Neural cell (in vitro differentiated cells): Measurements from ENCODE around the gene CBX2. TPM values are rescaled to one million over a fixed set of nuclear protein-coding genes. Genes with fewer than 3 reads are reported as not detected.

Experiments used
- H2AFZ ChIP-seq: fragments of 200-600, 300-800 bp; sonication (generic), shearing (Covaris generic); 2 replicates; pipeline ENCODE4 v1.6.0; 2014; ENCODE audit warnings: low read depth, mild to moderate bottlenecking, antibody characterized with exemption, low read length, moderate library complexity
- H3F3A ChIP-seq: fragments of 200-600 bp; shearing (Covaris generic); 2 replicates; pipeline ENCODE4 v1.6.1; 2016; ENCODE audit warnings: mild to moderate bottlenecking, moderate library complexity, mixed read lengths, antibody characterized with exemption, low read length; ENCODE audit not compliant: insufficient read depth, poor library complexity, severe bottlenecking
- H3K27ac ChIP-seq: fragments of 200-600, 300-800 bp; sonication (generic), shearing (Covaris generic); 2 replicates; pipeline ENCODE4 v1.5.1; 2014; ENCODE audit warnings: mild to moderate bottlenecking, low read length, moderate library complexity
- H3K27me3 ChIP-seq: fragments of 300-800, 200-600 bp; sonication (generic), shearing (Covaris generic); 2 replicates; pipeline ENCODE4 v1.6.0; 2014; ENCODE audit warnings: mild to moderate bottlenecking, low read depth, low read length, moderate library complexity; ENCODE audit not compliant: insufficient read depth
- H3K36me3 ChIP-seq: fragments of 300-800, 200-600 bp; sonication (generic), shearing (Covaris generic); 2 replicates; pipeline ENCODE4 v1.5.1; 2014; ENCODE audit warnings: mild to moderate bottlenecking, antibody characterized with exemption, low read length, moderate library complexity; ENCODE audit not compliant: insufficient read depth
- H3K4me2 ChIP-seq: fragments of 300-800, 200-600 bp; sonication (generic), shearing (Covaris generic); 2 replicates; pipeline ENCODE4 v1.6.0; 2014; ENCODE audit warnings: mild to moderate bottlenecking, low read length
- H3K4me3 ChIP-seq: fragments of 300-800, 200-600 bp; sonication (generic), shearing (Covaris generic); 2 replicates; pipeline ENCODE4 v1.5.1; 2014; ENCODE audit warnings: mild to moderate bottlenecking, low read length, moderate library complexity
- H3K79me2 ChIP-seq: fragments of 200-600 bp; shearing (Covaris generic); replicated peaks from 2 replicates; pipeline ENCODE4 v1.6.0; 2014; ENCODE audit warnings: mild to moderate bottlenecking, low read length, moderate library complexity; ENCODE audit not compliant: insufficient read depth
- H3K9ac ChIP-seq: fragments of 300-800, 200-600 bp; sonication (generic), shearing (Covaris generic); 2 replicates; pipeline ENCODE4 v1.6.1; 2016; ENCODE audit warnings: mild to moderate bottlenecking, low read length, mixed read lengths
- H3K9me2 ChIP-seq: fragments of 200-600 bp; shearing (Covaris generic); 2 replicates; pipeline ENCODE4 v1.6.1; 2016; ENCODE audit warnings: mild to moderate bottlenecking, low read length, mixed read lengths; ENCODE audit not compliant: insufficient read depth
- H3K9me3 ChIP-seq: fragments of 200-600, 300-800 bp; sonication (generic), shearing (Covaris generic); 2 replicates; pipeline ENCODE4 v1.6.1; 2016; ENCODE audit warnings: mild to moderate bottlenecking, mixed run types, low read length, moderate library complexity, mixed read lengths
- H4K20me1 ChIP-seq: fragments of 200-600 bp; shearing (Covaris generic); 2 replicates; pipeline ENCODE4 v1.6.1; 2016; ENCODE audit warnings: mild to moderate bottlenecking, mixed run types; ENCODE audit not compliant: insufficient read depth
- EP300 ChIP-seq: fragments of 450-650 bp; conservative IDR thresholded peaks from 2 replicates; pipeline ENCODE4 v1.6.1; 2014; ENCODE audit warnings: antibody characterized with exemption, mild to moderate bottlenecking, moderate library complexity; ENCODE audit not compliant: poor library complexity, severe bottlenecking
- EZH2 ChIP-seq: fragments of 200-600, 300-800 bp; shearing (Covaris generic), sonication (generic); IDR thresholded peaks from 2 replicates; pipeline ENCODE4 v1.6.1; 2014; ENCODE audit warnings: antibody characterized with exemption, low read length, borderline replicate concordance, mild to moderate bottlenecking; ENCODE audit not compliant: insufficient read depth, poor library complexity, severe bottlenecking
- MXI1 ChIP-seq: fragments of 450-650 bp; conservative IDR thresholded peaks from 2 replicates; pipeline ENCODE4 v1.6.1; 2014; ENCODE audit warnings: antibody characterized with exemption, mild to moderate bottlenecking; ENCODE audit not compliant: poor library complexity, severe bottlenecking
- POLR2AphosphoS5 ChIP-seq: IDR thresholded peaks from 2 replicates; pipeline ENCODE4 v1.6.1; 2012
- RAD21 ChIP-seq: fragments of 450-650 bp; conservative IDR thresholded peaks from 2 replicates; pipeline ENCODE4 v1.6.1; 2014; ENCODE audit warnings: antibody characterized with exemption, mild to moderate bottlenecking, moderate library complexity
- REST ChIP-seq: IDR thresholded peaks from 2 replicates; pipeline ENCODE4 v1.6.1; 2012; ENCODE audit warnings: borderline replicate concordance
- SMC3 ChIP-seq: fragments of 450-650 bp; conservative IDR thresholded peaks from 2 replicates; pipeline ENCODE4 v1.6.1; 2014; ENCODE audit warnings: antibody characterized with exemption, mild to moderate bottlenecking, moderate library complexity; ENCODE audit not compliant: poor library complexity
- TAF1 ChIP-seq: IDR thresholded peaks from 2 replicates; pipeline ENCODE4 v1.6.1; 2012; ENCODE audit warnings: low read depth
- polyA plus RNA-seq: library from polyadenylated mRNA; depleted of rRNA; stranded (reverse); fragments of >200 nt; gene quantifications from 2 replicates; pipeline ENCODE4 v1.2.3, GENCODE V29; 2014
- TF ChIP-seq, protein P1 (sequence below): fragments of 450-650 bp; IDR thresholded peaks from 2 replicates; pipeline ENCODE4 v1.5.1; 2014; ENCODE audit warnings: antibody characterized with exemption, mild to moderate bottlenecking, moderate library complexity; ENCODE audit not compliant: poor library complexity, severe bottlenecking

CBX2 gene
- polyA plus RNA-seq, 1 donor from 2014 or later, result 16.9 TPM

DNA sequence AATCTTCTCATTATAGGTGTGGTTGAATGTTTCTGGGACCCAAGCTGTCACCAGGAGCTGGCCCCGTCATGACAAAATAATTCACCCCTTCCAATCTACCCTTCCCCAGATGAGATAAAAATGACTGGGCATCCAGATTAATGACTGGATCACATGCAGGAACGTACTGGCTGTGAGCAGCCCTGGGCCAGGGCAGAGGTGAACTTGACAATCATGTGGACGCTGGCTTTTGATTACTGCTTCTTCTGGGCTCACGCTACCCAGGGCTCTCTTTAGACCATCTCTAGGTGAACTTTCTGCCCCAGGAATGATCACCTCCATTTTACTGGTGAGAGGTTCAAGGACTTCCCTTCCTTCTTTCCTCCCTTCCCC is 43.0 kb downstream of the CBX2 start:
- no peak for TF ChIP-seq TAF1
- no peak for TF ChIP-seq RAD21
- TF ChIP-seq, protein P1, sequence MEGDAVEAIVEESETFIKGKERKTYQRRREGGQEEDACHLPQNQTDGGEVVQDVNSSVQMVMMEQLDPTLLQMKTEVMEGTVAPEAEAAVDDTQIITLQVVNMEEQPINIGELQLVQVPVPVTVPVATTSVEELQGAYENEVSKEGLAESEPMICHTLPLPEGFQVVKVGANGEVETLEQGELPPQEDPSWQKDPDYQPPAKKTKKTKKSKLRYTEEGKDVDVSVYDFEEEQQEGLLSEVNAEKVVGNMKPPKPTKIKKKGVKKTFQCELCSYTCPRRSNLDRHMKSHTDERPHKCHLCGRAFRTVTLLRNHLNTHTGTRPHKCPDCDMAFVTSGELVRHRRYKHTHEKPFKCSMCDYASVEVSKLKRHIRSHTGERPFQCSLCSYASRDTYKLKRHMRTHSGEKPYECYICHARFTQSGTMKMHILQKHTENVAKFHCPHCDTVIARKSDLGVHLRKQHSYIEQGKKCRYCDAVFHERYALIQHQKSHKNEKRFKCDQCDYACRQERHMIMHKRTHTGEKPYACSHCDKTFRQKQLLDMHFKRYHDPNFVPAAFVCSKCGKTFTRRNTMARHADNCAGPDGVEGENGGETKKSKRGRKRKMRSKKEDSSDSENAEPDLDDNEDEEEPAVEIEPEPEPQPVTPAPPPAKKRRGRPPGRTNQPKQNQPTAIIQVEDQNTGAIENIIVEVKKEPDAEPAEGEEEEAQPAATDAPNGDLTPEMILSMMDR, result no peak
- TF ChIP-seq SMC3, result no peak
- no peak for TF ChIP-seq POLR2AphosphoS5
- no peak for TF ChIP-seq REST
- TF ChIP-seq MXI1, result no peak
- no peak for TF ChIP-seq EZH2
- TF ChIP-seq EP300, result no peak

DNA sequence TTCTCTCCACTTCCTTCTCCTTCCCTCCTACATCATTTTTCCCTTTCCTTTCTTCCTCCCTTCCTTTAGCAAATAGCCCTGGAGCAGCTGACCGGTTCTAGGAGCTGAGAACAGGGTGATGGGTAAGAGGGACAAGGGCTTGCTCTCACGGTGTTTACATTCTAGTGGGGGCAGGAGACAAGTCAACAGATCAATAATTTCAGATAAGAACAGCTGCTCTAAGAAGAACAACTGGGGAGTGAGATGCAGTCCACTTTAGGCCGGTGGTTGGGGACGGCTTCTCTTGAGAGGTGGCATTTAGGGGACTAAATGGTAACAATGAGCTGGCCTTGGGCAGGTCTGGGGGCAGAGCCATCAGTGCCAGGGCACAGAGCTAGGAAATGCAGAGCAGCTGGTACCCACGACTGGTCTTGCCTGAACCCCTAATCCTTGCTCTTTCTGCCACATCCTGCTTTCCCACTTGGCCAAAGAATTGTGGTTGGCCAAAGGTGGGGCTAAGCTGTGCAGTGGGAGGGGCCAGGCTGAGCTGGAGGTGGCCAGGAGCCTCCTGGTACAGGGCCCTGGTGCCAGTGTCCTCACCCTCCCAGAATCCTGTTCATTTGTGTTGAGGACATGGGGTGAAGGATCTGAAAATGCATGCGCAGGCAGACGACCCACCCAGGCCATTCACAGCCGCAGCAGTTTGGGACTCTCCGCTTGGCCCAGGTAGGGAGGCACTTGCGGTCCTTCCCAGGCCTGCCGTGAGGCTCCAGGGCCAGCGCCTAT is 43.6 kb downstream of the CBX2 start:
- TF ChIP-seq EZH2 (no peak), REST (no peak), TAF1 (no peak), MXI1 (no peak), SMC3 (no peak), POLR2AphosphoS5 (no peak), EP300 (no peak)
- TF ChIP-seq, protein P1, result no peak
- H3K27me3 ChIP-seq, result peaks cover 13% of the 10 kb centered on the region

More for the DNA sequence above, 43.0 kb downstream of the CBX2 start:
- Histone ChIP-seq H3K4me2 (no peak overlapping the region), H2AFZ (no peak overlapping the region), H4K20me1 (no peaks in the 10 kb centered on the region), H3K79me2 (no peaks in the 10 kb centered on the region), H3F3A (no peaks in the 10 kb centered on the region), H3K9me3 (no peaks in the 10 kb centered on the region), H3K9me2 (no peaks in the 10 kb centered on the region), H3K36me3 (no peaks in the 10 kb centered on the region), H3K4me3 (no peak overlapping the region), H3K27ac (no peak overlapping the region), H3K27me3 (peaks cover 19% of the 10 kb centered on the region), H3K9ac (no peak overlapping the region)

More for the DNA sequence above, 43.6 kb downstream of the CBX2 start:
- no peak overlapping the region for H3K27ac ChIP-seq
- H2AFZ ChIP-seq, result no peak overlapping the region
- no peaks in the 10 kb centered on the region for H3K9me2 ChIP-seq
- no peak overlapping the region for H3K4me3 ChIP-seq
- no peaks in the 10 kb centered on the region for H3K36me3 ChIP-seq
- no peaks in the 10 kb centered on the region for H4K20me1 ChIP-seq
- H3F3A ChIP-seq, result no peaks in the 10 kb centered on the region
- H3K9ac ChIP-seq, result no peak overlapping the region
- H3K4me2 ChIP-seq, result no peak overlapping the region
- no peaks in the 10 kb centered on the region for H3K9me3 ChIP-seq
- no peaks in the 10 kb centered on the region for H3K79me2 ChIP-seq
